ENCODE measurements around the gene IGSF3.

DNA sequence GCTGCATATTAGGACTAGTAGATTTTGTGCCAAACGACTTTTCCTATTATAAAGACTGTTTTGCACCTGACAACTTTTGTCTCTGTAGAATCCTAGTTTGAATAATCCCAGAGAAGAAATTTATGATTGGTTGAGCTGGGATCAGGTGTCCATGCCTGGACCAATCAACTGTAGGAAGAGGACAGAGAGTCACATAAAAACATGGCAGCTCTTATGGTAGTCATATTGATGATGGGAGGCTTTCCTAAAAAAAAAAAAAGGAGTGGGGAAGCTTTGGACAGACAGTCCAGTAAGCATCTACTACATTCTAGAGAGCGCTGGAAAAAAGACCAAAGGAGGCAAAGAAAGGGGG is 30.7 kb upstream of the IGSF3 start:
- TF ChIP-seq POLR2A (IDR thresholded peaks at IDR 0.05) (no peak), CTCF (IDR thresholded peaks at IDR 0.05) (no peak)

All from esophagus squamous epithelium (tissue), 4 donors.